Upper lobe of right lung (tissue), 1 donor: Measurements from ENCODE around the gene SRGAP3. TPM values are rescaled to one million over a fixed set of nuclear protein-coding genes. Genes with fewer than 3 reads are reported as not detected.

Experiments
- ATAC-seq: fragments of 200-7000 bp; cut with Tn5 transposase; one replicate; pipeline ENCODE4 v1.9.1; 2020; ENCODE audit warnings: mild to moderate bottlenecking, moderate library complexity
- DNase-seq: peaks from one replicate; pipeline ENCODE4 v3.0.0-alpha.2; 2020
- H3K27ac ChIP-seq: fragments of 200-600 bp; one replicate; pipeline ENCODE4 v1.8.0; 2022
- H3K27me3 ChIP-seq: fragments of 200-600 bp; one replicate; pipeline ENCODE4 v1.8.0; 2022; ENCODE audit warnings: mild to moderate bottlenecking
- H3K36me3 ChIP-seq: fragments of 200-600 bp; one replicate; pipeline ENCODE4 v1.8.0; 2022
- H3K4me1 ChIP-seq: fragments of 200-600 bp; one replicate; pipeline ENCODE4 v1.8.0; 2022
- H3K4me3 ChIP-seq: fragments of 200-600 bp; one replicate; pipeline ENCODE4 v1.8.0; 2022; ENCODE audit warnings: mild to moderate bottlenecking
- H3K9me3 ChIP-seq: fragments of 200-600 bp; one replicate; pipeline ENCODE4 v1.8.0; 2022
- intact Hi-C: fragments of 100-400 bp; cut with DNase I; formaldehyde crosslinking; loops from one replicate; pipeline ENCODE4 v1.11.0; 2022
- total RNA-seq: library from RNA; stranded (reverse); fragmentation: NEBNext Ultra II Directional; extraction: Animal tissue kit (Norgen Biotek cat#: 25700); gene quantifications from one replicate; pipeline ENCODE4 v1.2.1, GENCODE V29; 2021
- TF ChIP-seq, protein P1 (sequence below): fragments of 200-600 bp; IDR thresholded peaks from one replicate; pipeline ENCODE4 v1.8.0; 2022; ENCODE audit warnings: antibody characterized with exemption
- donor health status: DM: no; HTN: yes; CAD: no; lungs with severe emphysema.

SRGAP3 gene
- total RNA-seq, 1 donor from 2014 or later, result 3.2 TPM

GRCh38 chr3:9230596-9230995, 18.9 kb downstream of the SRGAP3 start:
- Histone ChIP-seq H3K4me1 (no peaks in the 10 kb centered on the region), H3K27me3 (no peaks in the 10 kb centered on the region), H3K9me3 (no peaks in the 10 kb centered on the region), H3K27ac (no peak overlapping the region), H3K36me3 (no peaks in the 10 kb centered on the region), H3K4me3 (no peak overlapping the region)
- intact Hi-C loops, result no loop called here
- no peak for ATAC-seq
- DNase-seq, result no peak
- TF ChIP-seq, protein P1, sequence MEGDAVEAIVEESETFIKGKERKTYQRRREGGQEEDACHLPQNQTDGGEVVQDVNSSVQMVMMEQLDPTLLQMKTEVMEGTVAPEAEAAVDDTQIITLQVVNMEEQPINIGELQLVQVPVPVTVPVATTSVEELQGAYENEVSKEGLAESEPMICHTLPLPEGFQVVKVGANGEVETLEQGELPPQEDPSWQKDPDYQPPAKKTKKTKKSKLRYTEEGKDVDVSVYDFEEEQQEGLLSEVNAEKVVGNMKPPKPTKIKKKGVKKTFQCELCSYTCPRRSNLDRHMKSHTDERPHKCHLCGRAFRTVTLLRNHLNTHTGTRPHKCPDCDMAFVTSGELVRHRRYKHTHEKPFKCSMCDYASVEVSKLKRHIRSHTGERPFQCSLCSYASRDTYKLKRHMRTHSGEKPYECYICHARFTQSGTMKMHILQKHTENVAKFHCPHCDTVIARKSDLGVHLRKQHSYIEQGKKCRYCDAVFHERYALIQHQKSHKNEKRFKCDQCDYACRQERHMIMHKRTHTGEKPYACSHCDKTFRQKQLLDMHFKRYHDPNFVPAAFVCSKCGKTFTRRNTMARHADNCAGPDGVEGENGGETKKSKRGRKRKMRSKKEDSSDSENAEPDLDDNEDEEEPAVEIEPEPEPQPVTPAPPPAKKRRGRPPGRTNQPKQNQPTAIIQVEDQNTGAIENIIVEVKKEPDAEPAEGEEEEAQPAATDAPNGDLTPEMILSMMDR, result no peak

GRCh38 chr3:9229879-9230278, 19.6 kb downstream of the SRGAP3 start:
- DNase-seq (no peak), ATAC-seq (no peak)
- H3K36me3 ChIP-seq, result no peaks in the 10 kb centered on the region
- no peaks in the 10 kb centered on the region for H3K27me3 ChIP-seq
- H3K27ac ChIP-seq, result no peak overlapping the region
- TF ChIP-seq, protein P1, result no peak
- no peaks in the 10 kb centered on the region for H3K4me1 ChIP-seq
- intact Hi-C loops, result no loop called here
- H3K9me3 ChIP-seq, result no peaks in the 10 kb centered on the region
- no peak overlapping the region for H3K4me3 ChIP-seq

DNA sequence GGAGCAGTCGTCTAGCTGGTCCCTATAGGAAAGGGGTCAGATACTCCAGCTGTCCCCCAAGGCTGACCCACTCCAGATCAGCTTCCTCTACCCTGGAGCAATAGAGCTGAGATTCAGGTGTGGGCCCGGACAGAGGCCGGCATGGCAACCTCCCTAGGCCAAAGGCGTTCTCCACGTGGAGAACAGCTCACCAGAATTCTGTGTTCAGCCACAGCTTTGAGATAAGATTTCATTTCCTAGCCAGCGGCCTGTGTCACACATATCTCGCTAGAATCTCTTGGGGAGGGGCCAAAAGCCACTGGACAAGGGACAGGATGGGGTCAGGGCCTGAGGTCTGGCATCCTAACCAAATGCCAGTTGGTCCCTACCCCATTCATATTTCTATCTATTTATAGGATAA, 20.1 kb downstream of the SRGAP3 start:
- intact Hi-C loops, result no loop called here
- Histone ChIP-seq H3K9me3 (no peaks in the 10 kb centered on the region), H3K4me3 (no peak overlapping the region), H3K4me1 (no peaks in the 10 kb centered on the region), H3K27me3 (no peaks in the 10 kb centered on the region), H3K27ac (no peak overlapping the region), H3K36me3 (no peaks in the 10 kb centered on the region)
- TF ChIP-seq, protein P1, result no peak
- ATAC-seq (no peak), DNase-seq (no peak)

DNA sequence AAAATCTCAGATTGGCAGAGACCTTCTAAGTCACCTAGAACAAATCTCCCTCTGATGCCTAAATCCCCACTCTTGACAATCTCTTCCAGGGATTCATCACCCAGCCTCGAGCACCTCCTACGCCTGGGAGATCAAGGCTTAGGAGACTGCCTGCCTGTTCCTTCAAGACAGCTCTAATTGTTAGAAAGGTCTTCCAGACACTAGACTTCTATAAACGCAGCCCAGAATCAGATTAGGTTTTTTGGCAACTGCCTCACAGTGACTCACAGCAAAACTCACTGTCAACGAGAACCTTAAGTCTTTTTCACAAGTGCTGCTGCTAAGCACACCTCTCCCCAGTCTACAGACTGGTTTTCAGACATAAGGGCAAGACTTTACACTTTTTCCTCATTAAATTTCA, 23.1 kb downstream of the SRGAP3 start:
- TF ChIP-seq, protein P1, result no peak
- intact Hi-C loops, result no loop called here
- ATAC-seq (no peak), DNase-seq (no peak)
- no peaks in the 10 kb centered on the region for H3K4me1 ChIP-seq
- no peaks in the 10 kb centered on the region for H3K9me3 ChIP-seq
- no peak overlapping the region for H3K27ac ChIP-seq
- H3K36me3 ChIP-seq, result no peaks in the 10 kb centered on the region
- H3K4me3 ChIP-seq, result no peak overlapping the region
- no peaks in the 10 kb centered on the region for H3K27me3 ChIP-seq

DNA sequence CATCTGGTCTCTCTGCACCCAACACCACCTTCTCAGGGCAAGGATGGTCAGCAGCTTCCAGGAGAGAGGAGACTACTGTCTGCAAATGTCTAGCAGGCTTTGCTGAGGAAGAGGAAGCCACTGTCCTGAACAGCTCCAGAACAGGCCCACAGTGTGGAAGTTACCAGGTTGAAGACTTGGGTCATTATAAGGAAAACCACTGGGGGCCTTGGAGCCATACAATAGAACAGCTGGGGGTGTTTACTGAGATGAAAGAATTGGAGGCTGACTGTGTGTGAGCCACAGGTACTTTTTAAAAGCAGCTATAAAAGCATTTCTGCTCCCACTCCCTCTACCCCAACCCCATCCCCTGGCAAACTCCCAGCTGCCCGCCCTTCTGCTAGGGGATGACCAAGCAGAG, 24.2 kb downstream of the SRGAP3 start:
- TF ChIP-seq, protein P1, result no peak
- no peaks in the 10 kb centered on the region for H3K36me3 ChIP-seq
- H3K27ac ChIP-seq, result no peak overlapping the region
- H3K4me3 ChIP-seq, result no peak overlapping the region
- ATAC-seq (no peak), DNase-seq (no peak)
- H3K4me1 ChIP-seq, result no peaks in the 10 kb centered on the region
- H3K9me3 ChIP-seq, result no peaks in the 10 kb centered on the region
- no peaks in the 10 kb centered on the region for H3K27me3 ChIP-seq
- intact Hi-C loops, result no loop called here

- TF ChIP-seq, protein P1, result no peak
- Histone ChIP-seq H3K27ac (no peak overlapping the region), H3K27me3 (no peaks in the 10 kb centered on the region), H3K4me1 (no peaks in the 10 kb centered on the region), H3K9me3 (no peaks in the 10 kb centered on the region), H3K4me3 (no peak overlapping the region), H3K36me3 (no peaks in the 10 kb centered on the region)
- ATAC-seq (no peak), DNase-seq (no peak)
- intact Hi-C loops, result no loop called here
Measured at GRCh38 chr3:9224490-9224889, 25.0 kb downstream of the SRGAP3 start.
